ENCODE data around the gene SUFU. TPM values are rescaled to one million over a fixed set of nuclear protein-coding genes. Genes with fewer than 3 reads are reported as not detected.

Gene SUFU
- total and polyA plus RNA-seq, 2 donors, result 2.6 to 4.3 TPM

DNA sequence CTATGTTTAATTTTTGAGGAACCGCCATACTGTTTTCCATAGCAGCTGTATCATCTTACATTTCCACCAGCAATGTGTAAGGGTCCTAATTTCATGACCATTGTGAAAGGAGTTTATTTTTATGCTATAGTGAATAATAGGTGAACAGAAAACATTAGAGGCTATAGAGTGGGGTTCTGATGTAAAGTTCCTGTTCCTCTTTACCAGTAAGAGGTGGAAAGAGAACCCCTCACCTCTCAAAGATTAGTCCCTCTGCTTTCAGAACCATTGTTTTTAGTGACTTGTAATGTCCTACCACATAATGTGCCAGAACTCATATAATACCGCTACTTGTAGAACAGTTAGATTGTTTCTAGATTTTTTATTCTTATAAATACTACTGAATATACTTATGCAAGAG, 34.2 kb downstream of the SUFU start:
- H3K9me3 ChIP-seq (ENCODE audit: control insufficient read depth in 2 of 2, insufficient read depth in 1 of 2, low read length in 1 of 2), result no peaks in the 10 kb centered on the region
- H3K4me3 ChIP-seq (ENCODE audit: low read length in 2 of 2), result no peak overlapping the region
- DNase-seq (ENCODE audit: low read depth in 6 of 9, low spot score in 9 of 9), result no peak
- H3K36me3 ChIP-seq (ENCODE audit: control insufficient read depth in 2 of 2, insufficient read depth in 2 of 2, low read length in 1 of 2), result peaks cover 0 to 5% of the 10 kb centered on the region in 2 donors
- H3K4me1 ChIP-seq (ENCODE audit: control insufficient read depth in 2 of 2, insufficient read depth in 2 of 2, low read length in 2 of 2), result no peaks in the 10 kb centered on the region
- H3K27me3 ChIP-seq (ENCODE audit: control insufficient read depth in 2 of 2, insufficient read depth in 1 of 2, low read length in 1 of 2), result no peaks in the 10 kb centered on the region
- 95% methylated on average over 2 of the region's 2 CpGs for WGBS
- H3K27ac ChIP-seq (ENCODE audit: low read depth in 1 of 2, low read length in 1 of 2), result no peak overlapping the region

DNA sequence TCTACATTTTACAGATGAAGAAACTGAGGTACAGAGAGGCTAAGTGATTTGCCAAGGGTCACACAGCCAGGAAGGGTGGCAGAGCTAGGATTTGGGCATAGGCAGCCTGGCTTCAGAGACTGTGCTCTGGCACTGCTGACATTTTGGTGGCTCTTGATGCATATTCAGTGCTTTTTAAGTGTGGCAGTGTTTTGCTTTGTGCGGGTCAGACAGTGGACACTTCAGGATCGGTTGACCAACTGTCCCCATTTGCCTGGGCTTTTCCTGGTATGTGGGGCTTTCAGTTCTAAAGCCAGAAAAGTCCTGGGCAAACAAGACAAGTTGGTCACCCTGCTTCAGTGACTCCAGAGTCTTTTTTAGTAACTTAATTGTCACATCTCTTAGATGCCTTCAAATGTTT, 35.0 kb downstream of the SUFU start:
- H3K27me3 ChIP-seq (ENCODE audit: control insufficient read depth in 2 of 2, insufficient read depth in 1 of 2, low read length in 1 of 2), result no peaks in the 10 kb centered on the region
- over 99% methylated on average over 2 of the region's 2 CpGs for WGBS
- no peaks in the 10 kb centered on the region for H3K9me3 ChIP-seq (ENCODE audit: control insufficient read depth in 2 of 2, insufficient read depth in 1 of 2, low read length in 1 of 2)
- H3K27ac ChIP-seq (ENCODE audit: low read depth in 1 of 2, low read length in 1 of 2), result no peak overlapping the region
- DNase-seq (ENCODE audit: low read depth in 6 of 9, low spot score in 9 of 9), result no peak
- H3K36me3 ChIP-seq (ENCODE audit: control insufficient read depth in 2 of 2, insufficient read depth in 2 of 2, low read length in 1 of 2), result peaks cover 0 to 5% of the 10 kb centered on the region in 2 donors
- H3K4me3 ChIP-seq (ENCODE audit: low read length in 2 of 2), result no peak overlapping the region
- no peaks in the 10 kb centered on the region for H3K4me1 ChIP-seq (ENCODE audit: control insufficient read depth in 2 of 2, insufficient read depth in 2 of 2, low read length in 2 of 2)

DNA sequence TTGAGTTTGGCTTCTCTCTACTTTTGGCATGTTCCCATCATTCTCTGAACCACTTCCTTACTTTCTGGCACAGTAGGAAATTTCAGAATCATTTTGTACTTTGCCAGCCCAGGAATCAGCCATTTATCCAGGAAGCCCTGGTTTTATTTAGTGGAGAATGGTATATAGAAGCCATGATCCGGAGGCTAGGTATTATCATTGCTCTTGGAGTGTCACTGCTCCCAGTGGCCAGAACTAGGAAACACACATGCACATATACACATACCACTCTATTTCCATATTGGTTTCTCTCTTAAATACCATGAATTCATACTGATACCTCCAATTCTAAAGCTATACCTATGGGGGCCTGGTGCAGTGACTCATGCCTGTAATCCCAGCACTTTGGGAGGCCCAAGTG, 36.3 kb downstream of the SUFU start:
- no peaks in the 10 kb centered on the region for H3K9me3 ChIP-seq (ENCODE audit: control insufficient read depth in 2 of 2, insufficient read depth in 1 of 2, low read length in 1 of 2)
- H3K4me3 ChIP-seq (ENCODE audit: low read length in 2 of 2), result no peak overlapping the region
- no peak for DNase-seq (ENCODE audit: low read depth in 6 of 9, low spot score in 9 of 9)
- H3K36me3 ChIP-seq (ENCODE audit: control insufficient read depth in 2 of 2, insufficient read depth in 2 of 2, low read length in 1 of 2), result peaks cover 0 to 5% of the 10 kb centered on the region in 2 donors
- 98% methylated on average over 1 of the region's 1 CpG for WGBS
- H3K27me3 ChIP-seq (ENCODE audit: control insufficient read depth in 2 of 2, insufficient read depth in 1 of 2, low read length in 1 of 2), result no peaks in the 10 kb centered on the region
- H3K27ac ChIP-seq (ENCODE audit: low read depth in 1 of 2, low read length in 1 of 2), result no peak overlapping the region
- no peaks in the 10 kb centered on the region for H3K4me1 ChIP-seq (ENCODE audit: control insufficient read depth in 2 of 2, insufficient read depth in 2 of 2, low read length in 2 of 2)

DNA sequence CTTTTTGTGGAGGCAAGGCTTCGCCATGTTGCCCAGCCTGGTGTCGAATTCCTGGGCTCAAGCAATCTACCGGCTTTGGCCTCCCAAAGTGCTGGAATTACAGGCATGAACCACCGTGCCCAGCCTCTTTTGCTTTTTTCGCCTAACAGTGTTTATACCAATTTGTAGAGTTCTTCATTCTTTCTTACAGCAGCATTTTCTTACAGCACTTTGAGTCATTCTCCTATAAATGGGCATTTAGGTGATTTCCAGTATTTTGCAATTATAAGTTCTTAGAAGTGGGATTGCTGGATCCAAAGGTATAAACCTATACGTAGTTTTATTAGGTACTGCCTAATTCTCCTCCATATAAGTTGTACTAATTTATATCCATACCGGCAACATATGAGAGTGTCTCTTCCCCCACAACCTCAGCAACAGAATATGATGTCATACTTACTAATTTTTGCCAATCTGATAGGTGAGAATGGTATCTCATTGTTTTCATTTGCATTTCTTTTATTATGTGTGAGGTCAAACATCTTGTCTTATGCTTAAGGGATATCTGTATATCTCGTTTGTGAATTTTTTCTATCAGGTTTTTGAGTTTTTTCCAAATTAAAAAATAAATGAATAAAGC, 39.1 kb downstream of the SUFU start:
- Histone ChIP-seq H3K9me3 (ENCODE audit: control insufficient read depth in 2 of 2, insufficient read depth in 1 of 2, low read length in 1 of 2) (no peaks in the 10 kb centered on the region), H3K27me3 (ENCODE audit: control insufficient read depth in 2 of 2, insufficient read depth in 1 of 2, low read length in 1 of 2) (no peaks in the 10 kb centered on the region), H3K36me3 (ENCODE audit: control insufficient read depth in 2 of 2, insufficient read depth in 2 of 2, low read length in 1 of 2) (no peaks in the 10 kb centered on the region), H3K4me1 (ENCODE audit: control insufficient read depth in 2 of 2, insufficient read depth in 2 of 2, low read length in 2 of 2) (peaks cover 0 to 6% of the 10 kb centered on the region in 2 donors), H3K4me3 (ENCODE audit: low read length in 2 of 2) (no peak overlapping the region), H3K27ac (ENCODE audit: low read depth in 1 of 2, low read length in 1 of 2) (no peak overlapping the region)
- 88% methylated on average over 8 of the region's 8 CpGs for WGBS
- no peak for DNase-seq (ENCODE audit: low read depth in 6 of 9, low spot score in 9 of 9)

DNA sequence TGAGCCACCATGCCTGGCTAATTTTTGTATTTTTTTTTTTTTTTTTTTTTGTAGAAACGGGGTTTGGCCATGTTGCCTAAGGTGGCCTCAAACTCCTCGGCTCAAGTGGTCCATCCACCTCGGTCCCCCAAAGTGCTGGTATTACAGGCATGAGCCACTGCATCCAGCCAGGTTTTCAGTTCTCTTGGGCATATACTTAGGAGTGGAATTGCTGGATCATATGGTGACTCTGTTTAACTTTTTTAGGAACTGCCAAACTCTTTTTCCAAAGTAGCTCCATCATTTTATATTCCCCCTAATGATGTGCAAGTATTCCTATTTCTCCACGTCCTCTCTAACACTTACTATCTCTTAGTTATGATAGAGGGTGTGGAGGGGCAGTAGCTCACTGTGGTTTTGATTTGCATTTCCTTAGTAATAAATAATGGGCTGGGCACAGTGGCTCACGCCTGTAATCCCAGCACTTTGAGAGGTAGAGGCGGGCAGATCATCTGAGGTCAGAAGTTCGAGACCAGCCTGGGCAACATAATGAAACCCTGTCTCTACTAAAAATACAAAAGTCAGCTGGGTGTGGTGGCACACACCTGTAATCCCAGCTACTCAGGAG, 41.6 kb downstream of the SUFU start:
- no peaks in the 10 kb centered on the region for H3K9me3 ChIP-seq (ENCODE audit: control insufficient read depth in 2 of 2, insufficient read depth in 1 of 2, low read length in 1 of 2)
- H3K27me3 ChIP-seq (ENCODE audit: control insufficient read depth in 2 of 2, insufficient read depth in 1 of 2, low read length in 1 of 2), result no peaks in the 10 kb centered on the region
- H3K4me1 ChIP-seq (ENCODE audit: control insufficient read depth in 2 of 2, insufficient read depth in 2 of 2, low read length in 2 of 2), result peaks cover 0 to 6% of the 10 kb centered on the region in 2 donors
- H3K27ac ChIP-seq (ENCODE audit: low read depth in 1 of 2, low read length in 1 of 2), result no peak overlapping the region
- no peak for DNase-seq (ENCODE audit: low read depth in 6 of 9, low spot score in 9 of 9)
- 97% methylated on average over 7 of the region's 7 CpGs for WGBS
- H3K4me3 ChIP-seq (ENCODE audit: low read length in 2 of 2), result no peak overlapping the region
- peaks cover 3 to 6% of the 10 kb centered on the region in 2 donors for H3K36me3 ChIP-seq (ENCODE audit: control insufficient read depth in 2 of 2, insufficient read depth in 2 of 2, low read length in 1 of 2)

DNA sequence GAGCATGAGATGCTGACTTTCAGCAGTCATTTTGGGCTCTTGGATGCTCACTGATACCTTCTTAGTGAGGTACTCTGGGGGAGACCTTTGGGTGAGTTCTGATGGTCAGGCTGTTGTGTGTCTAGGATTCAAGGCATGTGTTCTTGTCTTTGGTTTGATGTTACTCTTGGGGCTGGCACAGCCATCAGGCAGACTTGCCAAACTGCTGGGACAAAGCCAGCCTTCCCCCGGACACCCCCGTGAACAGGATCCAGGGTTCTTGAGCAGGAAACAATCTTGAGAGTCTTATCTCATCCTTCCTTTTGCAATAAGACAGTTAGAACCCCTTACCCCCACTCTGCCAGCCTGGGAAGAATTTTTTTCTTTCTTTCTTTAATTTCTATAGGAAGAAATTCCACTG, 42.2 kb downstream of the SUFU start:
- peaks cover 5 to 12% of the 10 kb centered on the region in 2 donors for H3K36me3 ChIP-seq (ENCODE audit: control insufficient read depth in 2 of 2, insufficient read depth in 2 of 2, low read length in 1 of 2)
- DNase-seq (ENCODE audit: low read depth in 6 of 9, low spot score in 9 of 9), result no peak
- H3K9me3 ChIP-seq (ENCODE audit: control insufficient read depth in 2 of 2, insufficient read depth in 1 of 2, low read length in 1 of 2), result no peaks in the 10 kb centered on the region
- H3K4me3 ChIP-seq (ENCODE audit: low read length in 2 of 2), result no peak overlapping the region
- no peak overlapping the region for H3K27ac ChIP-seq (ENCODE audit: low read depth in 1 of 2, low read length in 1 of 2)
- 30% methylated on average over 2 of the region's 2 CpGs for WGBS
- no peaks in the 10 kb centered on the region for H3K27me3 ChIP-seq (ENCODE audit: control insufficient read depth in 2 of 2, insufficient read depth in 1 of 2, low read length in 1 of 2)
- H3K4me1 ChIP-seq (ENCODE audit: control insufficient read depth in 2 of 2, insufficient read depth in 2 of 2, low read length in 2 of 2), result peaks cover 0 to 6% of the 10 kb centered on the region in 2 donors

DNA sequence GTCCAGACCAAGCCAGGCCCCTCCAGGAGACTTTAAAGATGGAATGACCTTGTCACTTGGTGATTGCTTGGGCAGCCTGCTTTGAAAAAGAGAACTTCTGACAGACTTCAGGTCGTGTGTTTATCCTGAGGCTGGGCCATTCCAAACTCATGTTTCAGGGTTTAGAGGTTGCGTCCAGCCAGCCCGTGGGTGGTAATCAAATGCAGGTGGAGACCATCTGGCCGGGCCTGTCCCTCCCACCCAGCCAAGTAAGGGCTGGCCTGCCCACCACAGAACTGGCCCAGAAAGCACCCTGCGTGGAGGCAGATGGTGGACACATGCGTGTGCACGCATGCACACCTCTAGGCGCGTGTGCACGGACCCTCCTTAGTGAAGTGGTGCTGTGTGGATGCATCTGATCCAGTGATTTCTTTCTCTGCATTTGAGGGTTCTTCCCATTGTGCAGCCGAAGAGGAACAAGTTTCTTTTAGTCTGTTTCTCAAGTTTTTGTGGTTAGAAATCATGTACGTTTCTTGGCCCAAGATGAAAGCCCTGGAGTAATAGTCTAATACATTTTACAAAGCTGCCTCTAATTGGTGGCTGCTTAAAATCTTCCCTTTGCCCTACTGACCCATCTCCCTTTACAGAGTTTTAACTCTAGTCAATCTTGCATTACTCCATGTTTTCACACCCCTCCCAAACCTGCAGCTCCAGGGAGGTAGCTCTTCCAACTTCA, 43.0 kb downstream of the SUFU start:
- 76% methylated on average over 12 of the region's 12 CpGs for WGBS
- H3K36me3 ChIP-seq (ENCODE audit: control insufficient read depth in 2 of 2, insufficient read depth in 2 of 2, low read length in 1 of 2), result peaks cover 9 to 16% of the 10 kb centered on the region in 2 donors
- H3K4me1 ChIP-seq (ENCODE audit: control insufficient read depth in 2 of 2, insufficient read depth in 2 of 2, low read length in 2 of 2), result peaks cover 0 to 6% of the 10 kb centered on the region in 2 donors
- H3K4me3 ChIP-seq (ENCODE audit: low read length in 2 of 2), result no peak overlapping the region
- H3K9me3 ChIP-seq (ENCODE audit: control insufficient read depth in 2 of 2, insufficient read depth in 1 of 2, low read length in 1 of 2), result no peaks in the 10 kb centered on the region
- H3K27me3 ChIP-seq (ENCODE audit: control insufficient read depth in 2 of 2, insufficient read depth in 1 of 2, low read length in 1 of 2), result no peaks in the 10 kb centered on the region
- no peak overlapping the region for H3K27ac ChIP-seq (ENCODE audit: low read depth in 1 of 2, low read length in 1 of 2)
- DNase-seq (ENCODE audit: low read depth in 6 of 9, low spot score in 9 of 9), result no peak

DNA sequence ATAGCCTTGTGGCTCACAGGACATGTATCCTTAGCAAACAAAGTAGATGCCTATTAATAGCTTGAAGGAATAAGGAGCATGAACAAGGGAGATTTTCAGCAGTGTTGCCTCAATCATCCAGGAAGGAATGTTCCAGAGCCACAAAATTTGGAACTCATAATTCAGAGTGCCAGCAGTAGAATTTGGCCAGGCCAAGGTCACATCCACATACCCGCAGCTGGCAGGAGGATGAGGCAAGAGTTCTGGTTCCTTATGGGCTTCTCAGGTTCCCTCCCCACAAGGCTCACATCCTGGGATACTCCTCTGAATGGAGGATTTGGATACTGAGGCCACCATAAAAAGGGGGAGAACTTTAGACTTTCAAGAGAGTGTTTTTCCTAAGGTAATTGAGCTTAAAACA, 45.8 kb downstream of the SUFU start:
- Histone ChIP-seq H3K27ac (ENCODE audit: low read depth in 1 of 2, low read length in 1 of 2) (no peak overlapping the region), H3K4me3 (ENCODE audit: low read length in 2 of 2) (no peak overlapping the region), H3K36me3 (ENCODE audit: control insufficient read depth in 2 of 2, insufficient read depth in 2 of 2, low read length in 1 of 2) (peaks cover 9 to 16% of the 10 kb centered on the region in 2 donors), H3K9me3 (ENCODE audit: control insufficient read depth in 2 of 2, insufficient read depth in 1 of 2, low read length in 1 of 2) (no peaks in the 10 kb centered on the region), H3K4me1 (ENCODE audit: control insufficient read depth in 2 of 2, insufficient read depth in 2 of 2, low read length in 2 of 2) (peaks cover 0 to 6% of the 10 kb centered on the region in 2 donors), H3K27me3 (ENCODE audit: control insufficient read depth in 2 of 2, insufficient read depth in 1 of 2, low read length in 1 of 2) (no peaks in the 10 kb centered on the region)
- 95% methylated on average over 1 of the region's 1 CpG for WGBS
- DNase-seq (ENCODE audit: low read depth in 6 of 9, low spot score in 9 of 9), result no peak

DNA sequence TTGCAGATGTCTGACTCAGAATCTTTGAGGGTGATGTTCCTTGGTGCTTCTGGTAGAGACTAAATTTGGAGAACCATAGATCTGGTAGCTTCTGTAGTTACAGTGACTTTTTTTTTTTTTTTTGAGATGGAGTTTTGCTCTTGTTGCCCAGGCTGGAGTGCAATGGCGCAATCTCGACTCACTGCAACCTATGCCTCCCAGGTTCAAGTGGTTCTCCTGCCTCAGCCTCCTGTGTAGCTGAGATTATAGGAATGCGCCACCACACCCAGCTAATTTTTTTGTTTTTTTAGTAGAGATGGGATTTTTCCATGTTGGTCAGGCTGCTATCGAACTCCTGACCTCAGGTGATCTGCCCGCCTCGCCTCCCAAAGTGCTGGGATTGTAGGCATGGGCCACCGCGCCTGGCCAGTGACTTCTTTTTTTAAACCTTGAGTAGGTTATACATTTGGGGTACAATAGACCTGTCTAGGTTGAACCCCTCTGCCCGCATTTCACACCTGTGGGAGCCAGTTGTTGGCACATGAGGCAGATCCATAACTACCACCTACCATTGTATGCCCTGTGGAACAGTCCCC, 47.0 kb downstream of the SUFU start:
- no peaks in the 10 kb centered on the region for H3K27me3 ChIP-seq (ENCODE audit: control insufficient read depth in 2 of 2, insufficient read depth in 1 of 2, low read length in 1 of 2)
- H3K4me1 ChIP-seq (ENCODE audit: control insufficient read depth in 2 of 2, insufficient read depth in 2 of 2, low read length in 2 of 2), result peaks cover 0 to 6% of the 10 kb centered on the region in 2 donors
- peaks cover 9 to 16% of the 10 kb centered on the region in 2 donors for H3K36me3 ChIP-seq (ENCODE audit: control insufficient read depth in 2 of 2, insufficient read depth in 2 of 2, low read length in 1 of 2)
- no peaks in the 10 kb centered on the region for H3K9me3 ChIP-seq (ENCODE audit: control insufficient read depth in 2 of 2, insufficient read depth in 1 of 2, low read length in 1 of 2)
- no peak overlapping the region for H3K4me3 ChIP-seq (ENCODE audit: low read length in 2 of 2)
- DNase-seq (ENCODE audit: low read depth in 6 of 9, low spot score in 9 of 9), result no peak
- H3K27ac ChIP-seq (ENCODE audit: low read depth in 1 of 2, low read length in 1 of 2), result no peak overlapping the region
- 99% methylated on average over 9 of the region's 9 CpGs for WGBS

Data from thymus (tissue), 11 donors.